GM18858 (cell line): Measurements from ENCODE around the gene FANCD2OS.
"Not testable (repeated sequence)": the region's sequence is repeated elsewhere in the genome, so short reads cannot be mapped to it uniquely, and the experiment has no call there.

Experiments used
- ATAC-seq: cut with Tn5 transposase; IDR thresholded peaks from one replicate; pipeline ENCODE4 v1.9.1; 2021; ENCODE audit not compliant: unreplicated experiment

Gene FANCD2OS

GRCh38 chr3:10108091-10108490 is at the start of gene FANCD2OS:
FANCD2OS (minus strand) TSS chr3:10108255; CDS start chr3:10104774, 3,481 bp downstream.
- no peak for ATAC-seq

GRCh38 chr3:10157031-10157430 is 49.0 kb upstream of the FANCD2OS start:
- no peak for ATAC-seq

DNA sequence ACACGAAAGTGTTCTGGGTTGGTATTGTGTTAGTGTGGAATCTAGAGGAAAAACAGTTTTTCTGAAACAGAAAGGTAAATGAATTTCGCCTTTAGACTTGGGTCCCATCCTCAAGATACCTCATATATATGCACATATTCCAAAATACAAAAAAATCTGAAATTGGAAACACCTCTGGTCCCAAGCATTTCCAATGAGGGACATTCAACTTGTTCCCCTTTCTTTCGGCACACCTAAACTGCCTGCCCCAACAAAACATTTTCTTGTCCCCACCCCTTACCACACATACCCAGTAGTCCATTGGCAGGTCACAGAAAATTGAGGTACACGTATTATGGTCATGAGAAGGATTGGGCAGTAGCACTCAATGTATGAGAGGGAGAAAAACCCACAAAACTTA is 47.6 kb upstream of the FANCD2OS start:
- ATAC-seq: no peak

DNA sequence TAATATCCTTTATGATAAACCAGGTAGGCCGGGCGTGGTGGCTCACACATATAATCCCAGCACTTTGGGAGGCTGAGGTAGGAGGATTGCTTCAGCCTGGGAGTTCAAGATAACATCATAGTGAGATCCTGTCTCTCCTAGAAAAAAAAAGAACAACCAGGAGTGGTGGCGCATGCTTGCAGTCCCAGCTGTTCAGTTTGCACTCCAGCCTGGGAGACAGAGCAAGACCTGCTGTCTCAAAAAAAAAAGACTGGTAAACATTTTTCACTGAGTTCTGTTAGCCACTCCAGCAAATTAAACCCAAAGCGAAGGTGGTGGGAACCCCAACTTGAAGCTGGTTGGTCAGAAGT is 47.0 kb upstream of the FANCD2OS start:
- ATAC-seq: no peak

DNA sequence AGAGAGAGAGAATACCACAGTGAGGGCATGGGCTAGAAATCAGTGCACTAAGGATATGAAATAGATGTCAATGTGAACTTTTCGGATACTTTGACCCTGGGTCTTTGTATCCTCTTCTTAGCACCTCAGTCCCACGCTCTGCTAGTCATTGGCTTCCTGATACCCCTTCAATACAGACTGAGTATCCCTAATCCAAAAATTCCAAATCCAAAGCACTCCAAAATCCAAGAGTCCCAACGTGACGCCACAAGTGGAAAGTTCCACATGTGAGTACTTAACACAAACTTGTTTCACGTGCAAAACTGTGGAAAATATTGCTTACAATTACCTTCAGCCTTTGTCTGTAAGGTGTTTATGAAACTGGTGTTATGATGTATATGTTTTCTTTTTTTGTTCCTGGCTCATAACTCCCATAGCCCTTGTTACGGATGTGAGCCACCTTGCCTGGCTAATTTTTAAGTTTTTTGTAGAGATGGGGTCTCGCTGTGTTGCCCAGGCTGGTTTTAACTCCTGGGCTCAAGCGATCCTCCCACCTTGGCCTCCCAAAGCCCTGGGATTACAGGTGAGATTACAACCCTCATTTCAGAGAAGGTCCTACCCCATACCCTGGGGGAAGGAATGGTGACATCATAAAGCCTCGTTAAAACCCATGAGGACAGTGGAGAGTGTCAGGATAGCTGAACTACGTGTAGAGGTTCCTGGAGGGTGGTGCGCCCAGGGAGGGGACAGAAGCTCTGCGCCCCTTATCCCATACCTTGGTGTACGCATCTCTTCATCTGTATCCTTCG is 46.5 kb upstream of the FANCD2OS start:
- ATAC-seq: no peak

DNA sequence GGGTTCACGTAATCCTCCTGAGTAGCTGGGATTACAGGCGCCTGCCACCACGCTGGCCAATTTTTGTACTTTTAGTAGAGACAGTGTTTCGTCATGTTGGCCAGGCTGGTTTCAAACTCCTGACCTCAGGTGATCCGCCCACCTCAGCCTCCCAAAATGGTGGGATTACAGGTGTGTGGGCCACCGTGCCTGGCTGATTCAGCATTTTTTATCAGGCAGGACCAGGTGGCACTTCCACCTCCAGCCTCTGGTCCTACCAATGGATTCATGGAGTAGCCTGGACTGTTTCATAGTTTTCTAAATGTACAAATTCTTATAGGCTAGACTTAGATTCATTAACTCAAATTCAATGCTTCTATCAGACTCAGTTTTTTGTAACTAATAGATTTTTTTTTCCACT is 42.9 kb upstream of the FANCD2OS start:
- ATAC-seq: no peak

DNA sequence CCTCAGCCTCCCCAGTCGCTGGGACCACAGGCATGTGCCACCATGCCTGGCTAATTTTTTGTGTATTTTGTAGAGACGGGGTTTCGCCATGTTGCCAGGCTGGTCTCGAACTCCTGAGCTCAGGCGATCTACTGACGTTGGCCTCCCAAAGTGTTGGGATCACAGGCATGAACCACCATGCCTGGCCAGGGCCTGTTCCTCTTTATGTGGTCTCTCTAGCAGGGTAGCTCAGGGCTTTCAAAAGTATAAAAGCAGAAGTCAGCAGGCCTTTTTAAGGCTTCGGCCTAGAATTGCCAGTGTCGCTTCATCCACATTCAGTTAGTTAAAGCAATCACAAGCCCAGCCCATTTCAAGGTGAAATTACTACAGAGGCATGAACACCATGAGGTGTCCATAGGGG is 41.2 kb upstream of the FANCD2OS start:
- ATAC-seq: no peak

GRCh38 chr3:10145685-10146084 is 37.6 kb upstream of the FANCD2OS start:
- no peak for ATAC-seq

DNA sequence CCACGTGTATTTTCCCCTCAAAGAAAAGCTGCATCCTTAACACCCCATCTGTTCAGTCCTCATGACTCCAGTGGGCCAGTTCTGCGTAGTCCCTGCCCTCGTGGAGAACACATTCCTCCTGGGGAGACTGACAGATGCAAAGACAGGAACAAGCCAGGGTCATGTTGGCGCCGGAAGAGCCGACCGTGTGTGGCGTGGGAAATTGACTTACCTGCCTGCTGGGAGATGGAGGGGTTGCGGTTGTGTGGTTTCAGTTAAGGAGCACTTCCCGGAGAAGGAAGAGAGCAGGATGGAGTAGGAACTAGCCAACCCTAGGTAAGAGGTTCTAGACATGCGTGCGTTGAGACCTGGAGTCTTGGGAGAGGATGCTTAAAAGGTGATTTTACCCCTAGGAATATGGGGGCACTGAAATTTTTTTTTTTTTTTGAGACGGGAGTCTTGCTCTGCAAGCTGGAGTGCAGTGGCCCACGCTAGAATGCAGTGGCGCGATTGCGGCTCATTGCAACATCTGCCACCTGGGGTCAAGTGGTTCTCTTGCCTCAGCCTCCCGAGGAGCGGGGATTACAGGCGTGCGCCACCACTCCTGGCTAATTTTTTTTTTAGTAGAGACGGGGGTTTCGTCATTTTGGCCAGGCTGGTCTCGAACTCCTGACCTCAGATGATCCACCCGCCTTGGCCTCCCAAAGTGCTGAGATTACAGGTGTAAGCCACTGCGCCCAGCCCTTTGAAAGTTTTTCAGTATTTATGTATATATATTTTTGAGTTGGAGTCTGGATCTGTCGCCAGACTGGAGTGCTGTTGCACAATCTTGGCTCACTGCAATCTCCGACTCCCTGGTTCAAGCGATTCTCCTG is 34.9 kb upstream of the FANCD2OS start:
- no peak for ATAC-seq

GRCh38 chr3:10140996-10141546 is 33.0 kb upstream of the FANCD2OS start:
- no peak for ATAC-seq

DNA sequence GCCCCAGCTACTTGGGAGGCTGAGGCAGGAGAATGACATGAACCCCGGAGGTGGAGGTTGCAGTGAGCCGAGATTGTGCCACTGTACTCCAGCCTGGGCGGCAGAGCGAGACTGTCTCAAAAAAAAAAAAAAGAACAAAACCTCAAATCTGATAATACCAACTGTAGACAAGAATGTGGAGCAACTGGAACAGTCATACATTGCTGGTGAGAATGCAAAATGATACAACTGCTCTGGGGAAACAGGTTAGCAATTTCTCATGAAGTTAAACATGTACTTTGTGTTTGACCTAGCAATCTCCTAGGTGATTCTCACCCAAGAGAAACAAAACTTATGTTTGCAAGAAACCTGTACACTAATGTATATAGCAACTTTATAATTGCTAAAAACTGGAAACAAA is 29.1 kb upstream of the FANCD2OS start:
- no peak for ATAC-seq

- ATAC-seq: no peak
Measured at GRCh38 chr3:10136426-10137005, 28.5 kb upstream of the FANCD2OS start.

DNA sequence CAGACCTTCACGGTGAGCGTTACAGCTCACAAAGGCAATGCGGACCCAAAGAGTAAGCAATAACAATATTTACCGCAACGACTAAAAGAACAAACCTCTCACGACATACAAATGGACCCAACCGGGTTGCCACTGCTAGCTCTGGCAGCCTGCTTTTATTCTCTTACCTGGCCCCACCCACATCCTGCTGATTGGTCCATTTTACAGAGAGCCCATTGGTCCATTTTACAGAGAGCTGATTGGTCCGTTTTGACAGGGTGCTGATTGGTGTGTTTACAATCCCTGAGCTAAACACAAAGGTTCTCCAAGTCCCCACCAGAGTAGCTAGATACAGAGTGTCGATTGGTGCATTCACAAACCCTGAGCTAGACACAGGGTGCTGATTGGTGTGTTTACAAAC is 27.8 kb upstream of the FANCD2OS start:
- ATAC-seq: not testable (repeated sequence)

GRCh38 chr3:10122724-10123123 is 14.7 kb upstream of the FANCD2OS start:
- no peak for ATAC-seq

DNA sequence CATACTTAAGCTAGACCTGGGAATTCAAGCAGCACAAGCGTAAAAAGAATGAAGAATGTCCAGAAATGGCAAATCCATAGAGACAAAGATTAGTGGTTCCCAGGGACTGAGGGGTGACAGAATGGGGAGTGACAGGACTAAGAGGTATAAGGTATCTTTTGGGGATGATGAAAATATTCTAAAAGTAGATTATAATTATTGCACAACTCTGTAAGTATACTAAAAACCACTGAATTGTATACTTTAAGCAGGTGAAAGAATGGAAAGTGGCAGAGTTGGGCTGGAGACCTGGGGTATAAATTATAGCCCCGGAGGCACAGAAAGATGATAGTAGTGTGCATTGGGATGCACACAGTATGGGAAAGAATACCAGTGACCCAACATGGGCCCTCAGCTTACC is 13.0 kb upstream of the FANCD2OS start:
- ATAC-seq: no peak

DNA sequence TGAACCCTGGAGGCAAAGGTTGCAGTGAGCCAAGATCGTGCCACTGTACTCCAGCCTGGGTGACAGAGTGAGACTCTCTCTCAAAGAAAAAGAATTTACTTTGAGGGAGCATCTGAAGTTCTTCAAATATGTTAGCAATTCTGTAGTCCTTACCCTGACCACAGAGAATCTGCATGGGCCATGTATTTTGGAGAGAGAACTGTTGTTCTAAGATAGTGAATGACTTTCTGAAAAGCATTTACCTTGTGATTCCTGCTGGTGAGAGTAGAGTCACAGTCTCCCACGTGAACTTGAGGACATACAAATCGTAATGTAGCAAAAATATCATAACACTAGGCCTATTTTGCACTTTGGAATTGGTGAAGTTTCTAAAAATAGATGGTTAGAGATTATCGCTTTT is 11.3 kb upstream of the FANCD2OS start:
- ATAC-seq: no peak

DNA sequence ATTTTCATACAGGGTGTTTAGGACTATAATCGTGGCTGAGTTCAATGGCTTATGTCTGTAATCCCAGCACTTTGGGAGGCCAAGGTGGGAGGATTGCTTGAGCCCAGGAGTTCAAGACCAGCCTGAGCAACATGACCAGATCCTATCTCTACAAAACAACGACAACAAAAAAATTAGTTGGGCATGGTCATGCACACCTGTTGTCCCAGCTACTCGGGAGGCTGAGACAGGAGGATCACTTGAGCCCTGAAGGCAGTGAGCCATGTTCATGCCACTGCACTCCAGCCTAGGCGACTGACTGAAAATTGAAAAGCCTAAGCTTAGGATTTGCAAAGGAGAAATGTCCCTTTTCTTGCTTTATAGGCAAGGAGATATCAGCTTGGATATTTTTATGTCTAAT is 8.9 kb upstream of the FANCD2OS start:
- ATAC-seq: no peak

GRCh38 chr3:10116138-10116460 is 8.0 kb upstream of the FANCD2OS start:
- peak; percentile 7 for ATAC-seq

DNA sequence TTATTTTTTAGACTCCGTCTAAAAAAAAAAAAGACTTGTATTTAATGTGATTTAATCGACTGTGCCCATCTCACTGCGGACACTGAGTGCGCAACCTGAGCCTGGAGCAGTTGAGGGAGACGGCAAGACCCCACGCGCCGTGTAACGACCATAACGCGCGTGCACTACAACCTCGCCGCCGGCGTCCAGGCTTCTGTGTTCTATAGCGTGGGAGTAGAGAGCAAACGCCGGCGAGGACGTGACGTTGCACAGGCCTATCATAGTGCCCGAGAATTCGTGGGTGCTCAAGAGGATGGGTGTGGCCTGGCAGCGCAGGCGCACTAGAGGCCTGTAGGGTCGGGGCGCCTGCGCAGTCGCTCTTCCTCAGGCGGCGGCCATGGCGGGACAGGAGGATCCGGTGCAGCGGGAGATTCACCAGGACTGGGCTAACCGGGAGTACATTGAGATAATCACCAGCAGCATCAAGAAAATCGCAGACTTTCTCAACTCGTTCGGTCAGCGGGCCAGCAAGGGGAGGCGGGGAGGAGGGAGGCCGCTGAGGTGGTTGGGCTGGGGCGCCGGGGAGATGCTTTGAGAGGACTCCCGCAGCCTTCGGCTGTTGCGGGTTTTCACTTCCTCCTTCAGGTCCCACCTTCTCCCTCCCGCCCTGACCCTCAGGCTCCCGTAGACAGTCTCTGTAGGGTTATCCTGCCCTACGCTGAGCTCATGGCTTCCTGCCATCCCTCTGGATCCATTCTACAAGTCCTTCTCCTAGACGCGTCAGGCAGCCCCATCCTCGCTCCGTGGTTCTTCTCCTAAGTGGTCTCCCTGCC is 7.5 kb upstream of the FANCD2OS start, which contains the start of gene BRK1:
Gene BRK1 (plus strand): TSS at position 350 of the 812 bp plus-strand sequence. CDS start 27 bp downstream, at position 377.
- peak; percentile 95 for ATAC-seq

DNA sequence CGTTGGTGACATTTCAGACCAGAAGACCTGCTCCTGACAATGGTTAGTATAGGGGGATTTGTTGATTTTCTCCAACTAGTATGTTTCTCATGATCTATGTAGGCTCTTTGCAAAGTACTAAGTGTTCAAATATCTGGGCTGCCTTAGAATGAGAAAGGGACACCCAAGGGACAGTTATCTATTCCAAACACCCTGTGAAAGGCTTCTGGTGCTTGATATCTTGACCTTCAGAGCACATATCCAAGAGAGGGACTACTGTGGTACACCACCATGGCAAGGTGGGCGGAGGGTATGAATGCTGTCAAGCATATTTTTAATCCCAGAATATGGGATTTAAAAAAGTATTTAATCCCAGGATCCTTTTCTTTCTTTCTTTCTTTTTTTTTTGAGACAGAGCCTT is 1.1 kb downstream of the FANCD2OS start:
- ATAC-seq: no peak

- ATAC-seq: no peak
Measured at GRCh38 chr3:10099041-10099440, 9.0 kb downstream of the FANCD2OS start.
